GM19099 (cell line): Measurements from ENCODE around the gene MAGI1.

Experiments used
- POLR2A ChIP-seq: IDR thresholded peaks from 3 replicates; pipeline ENCODE4 v1.6.1; 2011; ENCODE audit warnings: low read depth; ENCODE audit not compliant: insufficient read length; ENCODE audit errors: extremely low read depth

The MAGI1 gene

DNA sequence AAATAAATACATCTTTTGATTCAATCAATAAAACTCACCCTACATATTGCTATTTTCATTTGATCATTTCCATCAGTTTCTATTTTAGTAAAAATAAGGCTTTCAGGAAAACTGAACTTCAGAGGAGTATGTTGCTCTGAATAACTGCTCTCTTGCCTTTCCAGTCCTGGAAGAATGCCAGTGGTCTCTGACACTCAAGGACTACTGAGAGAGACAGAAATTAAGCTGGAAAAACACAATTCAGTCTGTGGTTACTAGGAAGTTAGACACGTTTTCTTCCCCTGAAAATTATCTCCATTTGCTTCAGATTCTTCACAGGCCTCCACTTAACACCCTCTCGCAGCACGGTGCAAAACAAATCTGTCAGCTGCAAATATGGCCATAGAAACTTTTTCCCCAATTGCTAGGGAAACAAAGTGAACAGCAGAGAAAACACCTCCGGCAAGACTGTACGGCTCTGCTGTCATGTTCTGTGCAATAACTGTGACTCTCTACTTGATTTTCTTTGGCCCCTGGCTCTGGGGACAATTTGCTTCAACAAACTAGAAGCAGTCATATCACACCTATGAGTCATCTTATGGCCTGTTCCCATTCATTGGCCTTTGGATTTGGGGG, 353.0 kb downstream of the MAGI1 start:
- no peak for TF ChIP-seq POLR2A

DNA sequence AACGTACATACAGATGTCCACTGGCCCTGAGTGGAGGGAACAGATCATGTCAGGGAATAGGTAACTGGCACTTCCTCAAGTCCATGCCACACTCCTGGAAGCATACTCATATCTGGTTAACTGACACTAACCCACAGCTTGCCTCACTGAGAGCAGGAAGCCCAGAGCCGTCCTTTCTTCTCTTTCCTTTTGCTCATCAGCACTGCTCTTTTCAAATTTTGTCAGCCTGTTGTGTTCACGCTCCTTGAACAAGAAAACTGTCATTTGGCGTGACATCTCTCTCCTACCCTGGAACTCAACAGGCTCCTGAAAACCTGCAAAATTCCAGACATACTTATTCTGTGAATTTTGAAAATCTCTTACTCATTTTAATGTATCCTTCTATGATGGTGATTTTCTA, 360.2 kb downstream of the MAGI1 start:
- no peak for TF ChIP-seq POLR2A

DNA sequence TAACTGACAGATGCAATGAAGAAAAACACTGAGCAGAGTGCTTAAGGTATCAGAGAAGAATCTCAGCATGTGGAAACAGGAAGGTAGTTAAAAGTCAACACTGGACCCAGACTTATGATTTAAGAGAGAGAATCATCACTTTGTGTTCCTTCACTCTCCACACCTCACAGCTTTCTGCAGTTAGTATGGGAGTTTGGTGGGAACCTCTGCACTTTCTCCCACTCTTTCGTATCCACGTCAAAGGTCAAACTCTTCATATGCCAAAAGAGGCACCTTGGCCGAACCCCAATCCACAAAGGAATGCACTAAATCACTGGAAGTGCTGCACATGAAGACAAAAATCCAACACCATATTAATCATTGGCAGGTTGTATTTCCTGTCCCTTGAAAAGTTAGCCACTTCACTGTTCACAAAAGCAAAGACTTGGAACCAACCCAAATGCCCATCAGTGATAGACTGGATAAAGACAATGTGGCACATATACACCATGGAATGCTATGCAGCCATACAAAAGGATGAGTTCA, 361.2 kb downstream of the MAGI1 start:
- TF ChIP-seq POLR2A: no peak

DNA sequence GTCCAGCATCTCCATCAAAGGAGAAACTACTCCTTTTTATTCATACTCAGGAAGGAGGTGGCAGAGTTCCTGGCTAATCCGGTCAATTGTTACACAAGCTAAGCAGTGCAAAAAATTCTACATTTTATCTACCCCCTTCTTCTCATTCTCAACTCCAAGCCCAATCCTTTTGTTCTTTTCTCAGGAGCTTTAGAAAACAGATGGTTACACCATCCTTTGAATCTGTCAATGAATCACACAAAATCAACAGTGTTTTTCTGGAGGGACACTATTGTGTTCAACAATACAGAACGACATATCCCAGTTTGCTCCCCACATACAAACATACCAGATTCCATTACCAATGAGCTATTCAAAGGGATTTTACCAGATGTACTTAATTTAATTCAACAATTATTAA, 362.1 kb downstream of the MAGI1 start:
- TF ChIP-seq POLR2A: no peak

DNA sequence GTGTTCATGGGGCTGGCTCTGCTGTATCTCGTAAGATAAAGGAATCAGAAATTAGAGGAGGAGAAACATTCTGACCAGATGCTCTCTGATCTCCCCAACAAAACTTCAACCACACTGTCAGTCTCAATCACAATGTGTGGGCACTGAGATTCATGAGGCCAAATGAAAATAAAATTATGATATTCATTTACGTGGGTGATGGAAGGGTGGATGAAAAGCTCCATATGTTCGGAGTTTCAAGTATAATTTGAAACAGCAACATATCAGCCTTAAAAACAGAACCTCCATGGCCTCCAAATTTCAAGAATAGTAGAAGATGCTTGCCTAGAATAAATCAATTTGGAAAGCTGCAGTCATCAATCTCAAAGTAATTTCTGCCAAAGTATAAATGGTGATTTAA, 363.7 kb downstream of the MAGI1 start:
- no peak for TF ChIP-seq POLR2A

DNA sequence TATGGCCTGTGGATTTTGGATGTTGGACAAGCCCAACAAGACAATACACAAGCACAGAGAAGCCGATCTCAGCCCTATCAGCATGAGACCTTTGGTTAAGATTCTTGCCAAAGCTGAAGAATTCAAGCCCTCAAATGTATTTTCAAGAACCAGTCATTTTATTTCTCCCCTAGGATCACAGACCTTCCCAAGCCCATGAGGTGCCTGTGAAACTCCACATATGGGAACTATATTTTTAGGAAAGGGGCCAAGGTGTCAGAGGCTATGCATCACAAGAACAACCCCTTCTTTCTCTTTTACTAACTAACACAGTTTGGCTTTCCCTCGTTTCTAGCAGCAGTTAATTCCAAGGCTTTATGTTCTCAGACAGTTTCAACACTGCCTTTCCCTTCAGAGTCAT, 364.5 kb downstream of the MAGI1 start:
- no peak for TF ChIP-seq POLR2A

DNA sequence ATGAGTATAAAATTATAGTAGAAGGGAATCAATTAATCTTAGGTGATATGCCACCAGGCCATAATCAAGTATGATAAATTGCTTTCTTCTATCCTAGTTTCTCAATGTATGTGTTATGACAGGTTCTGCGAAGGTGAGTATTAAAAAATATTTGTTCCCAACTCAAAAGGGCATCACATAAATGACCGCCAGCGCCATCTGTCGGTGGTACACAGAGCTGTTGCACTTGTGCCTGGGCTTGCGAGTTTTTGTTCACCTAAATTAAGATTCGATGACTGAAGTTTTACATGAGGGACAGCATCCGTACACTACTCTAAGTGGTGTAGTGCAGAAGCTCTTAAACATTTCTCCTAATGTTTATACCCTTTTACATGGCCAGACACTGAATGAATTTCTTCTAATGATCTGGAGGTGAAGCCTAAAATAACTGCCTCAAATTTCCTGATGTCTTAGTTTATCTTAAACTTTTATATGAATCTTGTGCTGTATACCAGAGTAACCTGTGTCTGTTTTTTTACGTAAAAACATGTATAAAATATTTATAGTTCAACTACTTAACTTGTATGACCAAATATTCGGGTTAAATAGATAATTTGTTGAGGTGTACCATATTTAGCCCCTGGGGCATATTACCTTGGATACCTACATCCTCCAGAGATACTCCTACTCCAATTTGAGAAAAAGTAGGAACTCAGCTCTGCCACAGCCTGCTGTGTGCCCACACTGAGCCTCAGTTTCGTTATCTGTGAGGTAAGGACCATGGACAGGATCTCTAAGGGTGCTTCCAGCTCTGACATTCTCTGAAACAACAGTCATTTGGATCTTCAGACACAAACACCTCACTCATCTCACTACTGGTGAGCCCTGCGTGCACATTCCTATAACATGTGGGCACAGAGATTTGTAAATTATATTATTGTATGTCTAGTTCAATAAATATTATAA, 365.6 kb downstream of the MAGI1 start:
- no peak for TF ChIP-seq POLR2A

DNA sequence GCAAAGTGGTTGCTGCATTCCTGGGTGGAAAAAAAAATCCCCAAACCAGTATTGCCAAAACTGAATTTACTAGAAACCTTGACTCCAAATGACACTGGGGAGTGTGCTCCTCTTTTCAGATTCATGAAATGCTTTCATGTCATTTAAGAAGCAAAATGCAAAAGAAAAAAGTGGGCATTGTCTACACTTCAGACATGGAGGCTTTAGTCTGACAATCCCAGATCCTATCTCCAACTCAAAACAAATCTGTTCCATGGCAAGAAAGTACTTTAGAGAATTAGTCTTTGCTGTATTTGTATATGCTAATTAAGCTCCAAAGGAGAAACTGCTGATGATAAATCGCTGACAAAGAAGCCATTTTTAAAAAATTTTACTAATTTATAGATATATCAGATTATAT, 366.7 kb downstream of the MAGI1 start:
- no peak for TF ChIP-seq POLR2A

DNA sequence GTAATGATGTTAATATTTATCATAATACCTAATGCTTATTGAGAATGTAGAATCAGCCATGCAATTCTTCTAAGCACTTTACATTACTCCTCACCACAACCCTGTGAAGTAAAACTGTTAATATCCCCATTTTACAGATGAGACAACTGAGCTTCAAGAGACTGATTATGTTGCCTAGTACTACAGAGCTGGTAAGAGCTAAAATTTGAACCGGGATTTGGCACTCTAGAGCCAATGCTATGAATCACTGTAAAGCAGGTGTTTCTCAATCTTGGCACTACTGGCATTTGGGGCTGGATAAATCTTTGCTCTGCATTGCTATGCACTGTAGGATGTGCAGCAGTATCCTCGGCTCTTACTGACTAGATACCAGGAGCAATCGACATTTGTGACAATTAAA, 367.7 kb downstream of the MAGI1 start:
- no peak for TF ChIP-seq POLR2A

DNA sequence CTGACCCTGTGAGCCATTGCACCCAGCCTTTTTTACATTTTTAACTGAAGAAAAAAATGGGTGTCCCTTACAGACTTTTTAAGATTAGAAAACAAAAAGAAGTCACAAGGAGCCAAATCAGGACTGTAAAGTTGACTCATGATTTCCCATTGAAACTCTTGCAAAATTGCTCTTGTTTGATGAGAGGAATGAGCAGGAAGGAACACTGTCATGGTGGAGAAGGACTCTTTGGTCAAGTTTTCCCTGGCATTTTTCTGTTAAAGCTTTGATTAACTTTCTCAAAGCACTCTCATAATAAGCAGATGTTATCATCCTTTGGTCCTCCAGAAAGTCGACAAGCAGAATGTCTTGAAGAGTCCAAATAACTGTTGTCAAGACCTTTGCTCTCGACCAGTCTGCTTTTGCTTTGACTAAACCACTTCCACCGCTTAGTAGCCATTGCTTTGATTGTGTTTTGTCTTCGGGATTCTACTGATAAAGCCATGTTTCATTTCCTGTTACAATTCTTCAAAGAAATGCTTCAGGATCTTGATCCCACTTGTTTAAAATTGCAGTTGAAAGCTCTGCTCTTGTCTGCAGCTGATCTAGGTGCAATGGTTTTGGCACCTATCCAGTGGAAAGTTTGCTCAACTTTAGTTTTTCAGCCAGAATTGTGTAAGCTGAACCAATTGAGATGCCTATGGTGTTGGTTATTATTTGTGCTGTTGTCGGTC, 369.4 kb downstream of the MAGI1 start:
- TF ChIP-seq POLR2A: no peak

DNA sequence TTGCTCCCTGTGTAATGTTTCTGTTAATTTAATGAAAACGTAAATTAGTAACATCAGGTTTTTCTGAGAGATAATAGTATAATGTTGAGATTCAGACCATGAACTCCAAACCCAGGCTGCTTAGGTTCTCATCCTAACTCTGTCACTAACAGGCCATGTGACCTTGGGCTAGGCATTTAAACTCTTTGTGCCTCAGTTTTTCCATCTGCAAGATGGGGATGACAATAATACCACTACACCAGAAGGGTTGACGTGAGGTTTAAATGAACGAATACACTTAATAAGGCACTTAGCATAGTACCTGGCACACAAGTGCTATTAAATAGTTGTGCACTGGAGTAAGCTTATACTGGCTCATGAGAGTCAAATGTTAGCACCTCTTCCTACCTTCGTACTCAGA, 370.8 kb downstream of the MAGI1 start:
- no peak for TF ChIP-seq POLR2A

DNA sequence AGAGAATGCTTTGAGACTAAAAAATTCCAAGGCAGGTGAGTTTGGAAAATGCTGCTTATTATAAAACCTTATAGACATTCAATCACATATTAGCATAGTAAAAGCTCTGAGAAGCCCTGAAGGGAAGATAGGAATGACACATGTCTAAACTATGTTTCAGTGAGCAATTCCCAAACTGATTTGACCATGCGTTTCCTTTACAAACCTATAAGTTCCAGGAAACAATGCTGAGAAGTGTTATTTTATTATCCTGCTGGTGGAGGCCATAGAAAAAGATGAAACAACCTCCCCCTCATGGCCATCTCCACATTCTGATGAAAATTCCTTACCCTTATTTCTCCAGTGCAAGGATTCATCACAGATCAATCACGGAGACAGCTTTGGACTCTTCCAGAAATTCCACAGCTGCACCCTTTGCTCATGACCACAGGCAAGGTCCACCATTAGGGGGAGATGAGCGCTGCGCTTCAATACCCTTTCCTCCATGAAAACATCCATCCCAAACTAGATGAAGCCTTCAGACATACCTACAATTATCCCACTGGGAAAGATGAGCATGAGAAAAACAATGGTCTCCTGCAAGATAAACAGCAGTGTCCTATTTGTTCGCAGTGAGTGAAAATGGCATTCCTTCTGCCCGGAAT, 372.1 kb downstream of the MAGI1 start:
- TF ChIP-seq POLR2A: no peak

DNA sequence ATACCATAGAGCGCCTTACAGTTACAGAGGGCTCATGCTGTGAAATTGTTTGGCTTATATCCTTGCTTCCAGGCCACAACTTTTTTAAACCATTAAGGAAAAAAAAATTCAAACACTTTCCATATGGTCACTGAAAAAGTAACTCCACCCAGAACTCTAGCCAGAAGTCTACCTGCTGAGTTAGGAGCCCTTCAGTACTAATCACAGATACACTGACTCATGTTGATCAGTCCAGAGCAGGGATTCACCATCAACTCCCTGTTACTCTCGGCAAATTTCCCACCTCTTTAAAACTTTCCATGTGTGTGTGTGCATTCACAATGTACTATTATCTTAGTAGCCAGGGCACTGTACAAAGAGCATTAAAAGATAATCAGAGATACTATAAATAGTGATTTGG, 372.8 kb downstream of the MAGI1 start:
- TF ChIP-seq POLR2A: no peak

DNA sequence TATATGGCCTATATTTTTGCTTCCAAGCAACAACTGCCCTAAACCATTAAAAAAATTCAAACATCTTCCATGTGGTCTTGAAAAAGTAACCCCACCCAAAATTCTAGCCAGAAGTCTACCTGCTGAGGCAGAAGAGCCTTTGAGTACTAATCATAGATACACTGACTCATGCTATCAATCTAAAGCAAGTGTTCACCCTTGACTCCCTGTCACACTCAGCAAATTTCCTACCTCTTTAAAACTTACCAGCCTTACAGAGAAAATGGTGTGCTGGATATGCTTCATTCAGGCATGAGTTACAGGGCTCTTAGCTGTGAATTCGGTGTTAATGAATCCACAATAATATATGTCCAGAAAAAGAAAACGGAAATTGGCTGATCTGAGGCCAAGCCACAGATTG, 373.8 kb downstream of the MAGI1 start:
- no peak for TF ChIP-seq POLR2A

DNA sequence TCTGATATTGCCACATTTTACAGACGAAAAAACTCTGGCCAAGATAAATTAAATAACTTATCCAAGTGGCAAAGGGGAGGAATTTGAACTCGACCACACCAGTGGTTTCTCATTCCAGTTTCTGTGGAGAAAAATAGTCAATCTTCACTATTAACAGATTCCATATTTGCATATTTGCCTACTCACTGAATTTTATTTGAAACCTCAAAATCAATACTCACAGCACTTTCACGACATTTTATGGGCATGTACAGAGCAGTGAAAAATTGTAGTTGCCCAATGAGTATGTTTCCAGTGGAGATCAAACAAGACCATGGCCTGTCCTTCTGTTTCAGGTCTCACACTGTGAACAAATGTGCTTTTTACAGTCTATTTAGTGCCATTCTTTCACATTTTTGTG, 374.3 kb downstream of the MAGI1 start:
- TF ChIP-seq POLR2A: no peak
